ENCODE results near the gene AOPEP. TPM values are rescaled to one million over a fixed set of nuclear protein-coding genes. Genes with fewer than 3 reads are reported as not detected.

AOPEP gene
- total RNA-seq, 5 donors from 2014 or later (not counting 1 experiment from before 2014, with no cell fraction given), result 10.4 to 14.8 (median 11.3) TPM

GRCh38 chr9:95060916-95061315 lies 334.4 kb downstream of the AOPEP start:
- no peak overlapping the region for H3K4me3 Mint-ChIP-seq

GRCh38 chr9:95061916-95062595 lies 335.6 kb downstream of the AOPEP start:
- Mint-ChIP-seq H3K4me3 (no peak overlapping the region), H3K9me3 (no peaks in the 10 kb centered on the region), H3K4me1 (no peaks in the 10 kb centered on the region), H3K27me3 (no peaks in the 10 kb centered on the region), H3K27ac (no peak overlapping the region), H3K36me3 (peaks cover 34% of the 10 kb centered on the region)
- Histone ChIP-seq H3K4me3 (ENCODE audit: control insufficient read depth in 1 of 2, extremely low read depth in 1 of 2, low read length in 1 of 2) (no peak overlapping the region), H3K9me3 (no peaks in the 10 kb centered on the region), H3K27ac (ENCODE audit: low read length) (no peak overlapping the region), H3K27me3 (replicated peaks in 1 of 2; ENCODE audit: control insufficient read depth in 2 of 2, extremely low read depth in 1 of 2, insufficient read depth in 2 of 2, low read length in 1 of 2) (no peaks in the 10 kb centered on the region), H3K4me1 (ENCODE audit: control insufficient read depth in 1 of 2, extremely low read depth in 1 of 2, insufficient read depth in 2 of 2, low read length in 2 of 2) (no peaks in the 10 kb centered on the region), H3K36me3 (ENCODE audit: control insufficient read depth in 2 of 2, extremely low read depth in 1 of 2, insufficient read depth in 1 of 2, low read length in 1 of 2) (no peaks in the 10 kb centered on the region)
- no peak for DNase-seq
- CTCF ChIA-PET, result no interaction called here
- POLR2A ChIA-PET, result no interaction called here
- ATAC-seq (replicated peaks in 1 of 4), result no peak
- 86% methylated on average over 7 of the region's 13 CpGs for WGBS (ENCODE audit: insufficient coverage)

More at GRCh38 chr9:95060916-95061315, 334.4 kb downstream of the AOPEP start:
- WGBS (ENCODE audit: insufficient coverage), result 86% methylated on average over 1 of the region's 2 CpGs
- Mint-ChIP-seq H3K9me3 (no peaks in the 10 kb centered on the region), H3K27ac (no peak overlapping the region), H3K27me3 (no peaks in the 10 kb centered on the region), H3K36me3 (peaks cover 32% of the 10 kb centered on the region), H3K4me1 (no peaks in the 10 kb centered on the region)
- POLR2A ChIA-PET, result no interaction called here
- Histone ChIP-seq H3K27ac (ENCODE audit: low read length) (no peak overlapping the region), H3K27me3 (replicated peaks in 1 of 2; ENCODE audit: control insufficient read depth in 2 of 2, extremely low read depth in 1 of 2, insufficient read depth in 2 of 2, low read length in 1 of 2) (no peaks in the 10 kb centered on the region), H3K9me3 (no peaks in the 10 kb centered on the region), H3K36me3 (ENCODE audit: control insufficient read depth in 2 of 2, extremely low read depth in 1 of 2, insufficient read depth in 1 of 2, low read length in 1 of 2) (no peaks in the 10 kb centered on the region), H3K4me1 (ENCODE audit: control insufficient read depth in 1 of 2, extremely low read depth in 1 of 2, insufficient read depth in 2 of 2, low read length in 2 of 2) (no peaks in the 10 kb centered on the region), H3K4me3 (ENCODE audit: control insufficient read depth in 1 of 2, extremely low read depth in 1 of 2, low read length in 1 of 2) (no peak overlapping the region)
- CTCF ChIA-PET, result no interaction called here
- ATAC-seq (replicated peaks in 1 of 4), result no peak
- DNase-seq, result no peak

GRCh38 chr9:95062596-95063065 lies 336.1 kb downstream of the AOPEP start:
- ChIA-PET POLR2A (no interaction called here), CTCF (no interaction called here)
- no peaks in the 10 kb centered on the region for H3K27me3 ChIP-seq (replicated peaks in 1 of 2; ENCODE audit: control insufficient read depth in 2 of 2, extremely low read depth in 1 of 2, insufficient read depth in 2 of 2, low read length in 1 of 2)
- H3K9me3 ChIP-seq, result no peaks in the 10 kb centered on the region
- 94% methylated on average over 3 of the region's 7 CpGs for WGBS (ENCODE audit: insufficient coverage)
- ATAC-seq (replicated peaks in 1 of 4) (no peak), DNase-seq (no peak)
- no peaks in the 10 kb centered on the region for H3K36me3 ChIP-seq (ENCODE audit: control insufficient read depth in 2 of 2, extremely low read depth in 1 of 2, insufficient read depth in 1 of 2, low read length in 1 of 2)
- no peaks in the 10 kb centered on the region for H3K27me3 Mint-ChIP-seq
- no peaks in the 10 kb centered on the region for H3K9me3 Mint-ChIP-seq
- no peaks in the 10 kb centered on the region for H3K4me1 ChIP-seq (ENCODE audit: control insufficient read depth in 1 of 2, extremely low read depth in 1 of 2, insufficient read depth in 2 of 2, low read length in 2 of 2)
- no peaks in the 10 kb centered on the region for H3K4me1 Mint-ChIP-seq
- peaks cover 37% of the 10 kb centered on the region for H3K36me3 Mint-ChIP-seq
- H3K27ac ChIP-seq (ENCODE audit: low read length), result no peak overlapping the region
- no peak overlapping the region for H3K27ac Mint-ChIP-seq
- no peak overlapping the region for H3K4me3 ChIP-seq (ENCODE audit: control insufficient read depth in 1 of 2, extremely low read depth in 1 of 2, low read length in 1 of 2)
- no peak overlapping the region for H3K4me3 Mint-ChIP-seq

GRCh38 chr9:95063300-95063699 lies 336.8 kb downstream of the AOPEP start:
- Mint-ChIP-seq H3K9me3 (no peaks in the 10 kb centered on the region), H3K36me3 (peaks cover 41% of the 10 kb centered on the region), H3K4me3 (no peak overlapping the region), H3K4me1 (no peaks in the 10 kb centered on the region), H3K27ac (no peak overlapping the region), H3K27me3 (no peaks in the 10 kb centered on the region)
- H3K4me1 ChIP-seq (ENCODE audit: control insufficient read depth in 1 of 2, extremely low read depth in 1 of 2, insufficient read depth in 2 of 2, low read length in 2 of 2), result no peaks in the 10 kb centered on the region
- H3K27ac ChIP-seq (ENCODE audit: low read length), result no peak overlapping the region
- ChIA-PET POLR2A (no interaction called here), CTCF (interaction anchor here in 1 of 2 donors (0.5 kb wide), 1 partner anchor 207 kb away, joined by 12 read pairs; no protein-coding TSS in a partner anchor)
- no peaks in the 10 kb centered on the region for H3K9me3 ChIP-seq
- no peaks in the 10 kb centered on the region for H3K36me3 ChIP-seq (ENCODE audit: control insufficient read depth in 2 of 2, extremely low read depth in 1 of 2, insufficient read depth in 1 of 2, low read length in 1 of 2)
- H3K27me3 ChIP-seq (replicated peaks in 1 of 2; ENCODE audit: control insufficient read depth in 2 of 2, extremely low read depth in 1 of 2, insufficient read depth in 2 of 2, low read length in 1 of 2), result no peaks in the 10 kb centered on the region
- no peak for ATAC-seq (replicated peaks in 1 of 4)
- 88% methylated on average over 10 of the region's 10 CpGs for WGBS (ENCODE audit: insufficient coverage)
- DNase-seq, result no peak
- H3K4me3 ChIP-seq (ENCODE audit: control insufficient read depth in 1 of 2, extremely low read depth in 1 of 2, low read length in 1 of 2), result no peak overlapping the region

GRCh38 chr9:95065224-95065623 lies 338.7 kb downstream of the AOPEP start:
- ChIA-PET POLR2A (no interaction called here), CTCF (no interaction called here)
- Mint-ChIP-seq H3K27me3 (no peaks in the 10 kb centered on the region), H3K9me3 (no peaks in the 10 kb centered on the region), H3K4me3 (no peak overlapping the region), H3K27ac (no peak overlapping the region), H3K4me1 (no peaks in the 10 kb centered on the region), H3K36me3 (peaks cover 44% of the 10 kb centered on the region)
- ATAC-seq (replicated peaks in 1 of 4) (no peak), DNase-seq (no peak)
- Histone ChIP-seq H3K27ac (ENCODE audit: low read length) (no peak overlapping the region), H3K4me3 (ENCODE audit: control insufficient read depth in 1 of 2, extremely low read depth in 1 of 2, low read length in 1 of 2) (no peak overlapping the region), H3K27me3 (replicated peaks in 1 of 2; ENCODE audit: control insufficient read depth in 2 of 2, extremely low read depth in 1 of 2, insufficient read depth in 2 of 2, low read length in 1 of 2) (no peaks in the 10 kb centered on the region), H3K9me3 (no peaks in the 10 kb centered on the region), H3K36me3 (ENCODE audit: control insufficient read depth in 2 of 2, extremely low read depth in 1 of 2, insufficient read depth in 1 of 2, low read length in 1 of 2) (no peaks in the 10 kb centered on the region), H3K4me1 (ENCODE audit: control insufficient read depth in 1 of 2, extremely low read depth in 1 of 2, insufficient read depth in 2 of 2, low read length in 2 of 2) (no peaks in the 10 kb centered on the region)
- 90% methylated on average over 8 of the region's 11 CpGs for WGBS (ENCODE audit: insufficient coverage)

GRCh38 chr9:95067057-95067456 lies 340.6 kb downstream of the AOPEP start:
- H3K36me3 Mint-ChIP-seq, result peaks cover 34% of the 10 kb centered on the region

More at GRCh38 chr9:95067057-95067456, 340.6 kb downstream of the AOPEP start:
- 96% methylated on average over 5 of the region's 6 CpGs for WGBS (ENCODE audit: insufficient coverage)
- Histone ChIP-seq H3K27ac (ENCODE audit: low read length) (no peak overlapping the region), H3K36me3 (ENCODE audit: control insufficient read depth in 2 of 2, extremely low read depth in 1 of 2, insufficient read depth in 1 of 2, low read length in 1 of 2) (no peaks in the 10 kb centered on the region), H3K27me3 (replicated peaks in 1 of 2; ENCODE audit: control insufficient read depth in 2 of 2, extremely low read depth in 1 of 2, insufficient read depth in 2 of 2, low read length in 1 of 2) (no peaks in the 10 kb centered on the region), H3K4me3 (ENCODE audit: control insufficient read depth in 1 of 2, extremely low read depth in 1 of 2, low read length in 1 of 2) (no peak overlapping the region), H3K9me3 (no peaks in the 10 kb centered on the region), H3K4me1 (ENCODE audit: control insufficient read depth in 1 of 2, extremely low read depth in 1 of 2, insufficient read depth in 2 of 2, low read length in 2 of 2) (no peaks in the 10 kb centered on the region)
- no peaks in the 10 kb centered on the region for H3K27me3 Mint-ChIP-seq
- H3K4me3 Mint-ChIP-seq, result no peak overlapping the region
- no peaks in the 10 kb centered on the region for H3K9me3 Mint-ChIP-seq
- ATAC-seq (replicated peaks in 1 of 4) (no peak), DNase-seq (no peak)
- CTCF ChIA-PET, result no interaction called here
- POLR2A ChIA-PET, result no interaction called here
- no peaks in the 10 kb centered on the region for H3K4me1 Mint-ChIP-seq
- H3K27ac Mint-ChIP-seq, result no peak overlapping the region

All from T-cell (primary cell).